Subcutaneous adipose tissue (tissue), 4 donors: ENCODE data around the gene HHATL. TPM values are rescaled to one million over a fixed set of nuclear protein-coding genes. Genes with fewer than 3 reads are reported as not detected.

Source experiments
- CTCF ChIP-seq: fragments of 450-650 bp; IDR thresholded peaks from one replicate; pipeline ENCODE4 v1.5.1; 2016; ENCODE audit warnings: low read depth, mild to moderate bottlenecking, control low read depth, antibody characterized with exemption, moderate library complexity
- total RNA-seq, 4 donors: library from RNA; depleted of rRNA; stranded (reverse); fragments of >200 nt; gene quantifications; one replicate each; pipeline ENCODE4 v1.1.0, GENCODE V29; 2016

HHATL gene
- total RNA-seq, 4 donors from 2014 or later = 0.17 TPM; not detected in 3

GRCh38 chr3:42664438-42664803, 38.2 kb downstream of the HHATL start:
- no peak for TF ChIP-seq CTCF

DNA sequence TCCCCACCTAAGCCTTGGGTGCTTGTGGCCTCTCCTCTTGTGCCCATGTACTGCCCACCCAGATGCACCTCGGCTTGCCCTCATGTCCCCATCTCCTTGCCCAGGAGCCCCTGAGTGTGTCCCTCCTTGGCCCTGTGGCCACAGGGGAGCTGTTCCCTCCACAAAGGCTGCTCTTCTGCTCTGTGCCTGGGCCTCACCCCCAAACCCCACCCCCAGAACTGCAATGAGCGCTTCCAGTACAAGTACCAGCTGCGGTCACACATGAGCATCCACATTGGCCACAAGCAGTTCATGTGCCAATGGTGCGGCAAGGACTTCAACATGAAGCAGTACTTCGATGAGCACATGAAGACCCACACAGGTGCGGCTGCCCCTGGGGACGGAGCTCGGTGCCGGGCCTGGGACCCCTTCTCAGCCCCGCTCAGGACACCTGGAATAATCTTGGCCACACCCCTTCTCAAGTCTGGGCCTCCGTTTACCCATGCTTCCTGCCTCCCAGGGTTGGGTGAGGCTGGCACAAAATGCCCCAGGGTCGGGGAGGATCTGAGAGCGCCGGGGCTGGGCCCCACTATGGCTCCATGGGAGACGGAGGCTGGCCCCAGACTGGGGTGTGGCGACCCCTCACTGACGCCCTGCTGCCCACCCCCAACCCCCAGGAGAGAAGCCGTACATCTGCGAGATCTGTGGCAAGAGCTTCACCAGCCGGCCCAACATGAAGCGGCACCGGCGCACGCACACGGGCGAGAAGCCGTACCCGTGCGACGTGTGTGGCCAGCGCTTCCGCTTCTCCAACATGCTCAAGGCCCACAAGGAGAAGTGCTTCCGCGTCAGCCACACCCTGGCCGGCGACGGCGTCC, 38.8 kb downstream of the HHATL start:
- no peak for TF ChIP-seq CTCF

DNA sequence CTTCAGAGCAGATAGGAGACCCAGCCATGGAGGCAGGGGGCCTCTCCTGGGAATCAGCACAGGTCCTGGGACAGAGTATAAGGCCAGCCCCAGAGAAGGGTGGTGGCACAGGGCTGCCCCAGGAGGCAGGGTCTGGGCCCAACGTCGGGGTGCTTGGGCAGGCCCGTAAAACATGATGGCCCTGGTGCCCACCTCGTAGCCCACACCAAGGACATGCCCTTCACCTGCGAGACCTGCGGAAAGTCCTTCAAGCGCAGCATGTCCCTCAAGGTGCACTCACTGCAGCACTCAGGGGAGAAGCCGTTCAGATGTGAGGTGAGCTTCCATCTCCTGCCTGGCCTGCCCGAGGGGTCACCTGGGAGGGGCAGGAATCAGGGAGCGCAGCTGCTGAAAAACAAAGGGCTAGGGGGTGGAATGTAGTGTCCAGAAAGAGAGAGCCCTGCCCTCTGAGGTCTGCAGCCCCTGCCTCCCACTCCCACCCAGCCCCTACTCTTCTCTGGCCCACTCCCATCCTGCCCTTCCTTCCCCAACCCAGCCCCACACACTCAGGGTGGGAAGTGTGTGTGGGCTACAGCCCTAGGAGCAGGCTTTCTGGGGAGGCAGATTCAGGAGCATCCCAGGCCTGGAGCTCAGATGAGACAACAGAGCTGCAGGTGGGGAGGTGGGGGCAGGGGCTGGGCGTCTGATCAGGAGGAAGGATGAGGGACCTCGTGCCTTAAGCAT, 39.6 kb downstream of the HHATL start:
- TF ChIP-seq CTCF = no peak

DNA sequence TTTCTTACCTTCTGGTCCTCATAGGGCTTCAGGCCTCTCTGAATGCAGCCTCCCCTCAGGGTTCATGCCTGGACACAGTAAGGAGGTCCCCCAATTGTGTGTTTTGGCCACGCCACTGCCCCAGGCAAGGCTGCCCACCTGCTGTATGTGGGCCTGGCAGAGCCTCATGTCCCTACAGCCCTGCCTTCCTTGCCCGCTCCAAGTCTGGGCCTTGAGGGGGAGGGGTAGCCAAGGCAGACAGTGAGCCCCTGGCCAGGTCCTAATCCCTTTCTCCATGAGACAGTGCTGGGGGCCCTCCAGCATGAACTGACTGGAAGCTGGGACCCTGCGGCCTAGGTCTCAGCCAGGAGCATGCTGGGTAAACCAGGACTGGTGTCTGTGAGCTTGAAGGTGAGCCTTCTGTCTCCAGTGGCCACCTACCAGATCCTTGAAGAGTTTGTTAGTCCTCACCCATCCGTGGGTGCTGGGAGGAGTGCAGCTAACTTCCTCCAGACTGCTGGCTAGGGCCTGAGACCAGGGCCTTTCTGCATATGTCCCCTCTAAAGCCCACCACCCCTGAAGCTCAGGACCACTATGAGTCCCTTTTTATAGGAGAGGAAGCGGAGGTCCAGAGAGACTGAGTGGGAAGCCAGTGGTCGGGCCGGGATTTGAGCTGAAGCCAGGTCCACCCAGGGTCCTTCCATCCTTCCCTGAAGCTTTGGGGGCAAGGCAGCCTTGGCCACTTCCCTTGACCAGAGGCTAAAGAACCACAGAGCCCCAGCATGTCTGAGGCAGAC, 40.4 kb downstream of the HHATL start:
- TF ChIP-seq CTCF = no peak

DNA sequence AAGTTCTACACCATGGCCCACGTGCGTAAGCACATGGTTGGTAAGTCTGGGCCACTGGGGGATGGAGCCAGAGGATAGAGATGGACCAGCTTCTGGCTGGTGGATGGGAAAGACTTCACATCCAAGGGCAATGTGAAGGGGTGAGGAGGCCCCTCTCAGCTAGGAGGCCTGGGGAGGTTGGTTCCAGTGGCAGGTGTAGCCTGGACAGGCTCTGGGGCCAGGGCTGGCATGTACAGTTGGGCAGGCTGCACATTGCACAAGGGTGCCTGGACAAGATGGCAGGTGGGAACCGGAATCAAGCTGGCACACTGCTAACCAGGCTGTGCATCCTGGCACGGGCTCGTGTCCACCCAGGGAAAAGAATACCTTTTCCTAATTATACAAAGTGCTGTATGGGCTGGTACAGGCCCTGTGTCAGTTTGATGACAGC, 41.0 kb downstream of the HHATL start:
- TF ChIP-seq CTCF = no peak

DNA sequence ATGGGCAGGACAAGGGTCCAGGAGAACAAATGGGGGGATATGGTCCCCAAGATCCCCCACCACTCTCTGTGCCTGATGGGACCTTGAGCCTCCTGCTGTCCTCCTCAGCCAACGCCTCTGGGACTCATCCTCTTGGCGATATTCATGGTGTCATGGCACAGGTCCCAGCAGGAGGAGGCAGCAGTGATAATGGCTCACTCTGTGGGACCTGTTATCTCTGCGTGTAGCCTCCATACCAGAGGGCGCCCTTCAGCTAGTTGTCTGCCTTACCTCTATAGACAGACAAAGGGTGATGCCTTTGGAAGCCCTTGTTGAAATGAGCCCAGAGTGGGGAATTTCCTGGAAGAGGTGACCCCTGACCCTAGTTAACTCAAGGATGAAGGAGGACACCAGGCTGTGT, 41.7 kb downstream of the HHATL start:
- TF ChIP-seq CTCF = no peak
